Chondrocyte (in vitro differentiated cells): ENCODE results near the gene FRMD1. TPM values are rescaled to one million over a fixed set of nuclear protein-coding genes. Genes with fewer than 3 reads are reported as not detected.

ENCODE experiments used
- DNase-seq: peaks from one replicate; pipeline ENCODE4 v3.0.0; 2021; ENCODE audit warnings: mixed read lengths, low spot score
- H3K27ac Mint-ChIP-seq: one replicate; pipeline ENCODE4 v1.8.0; 2021; ENCODE audit warnings: mild to moderate bottlenecking, moderate library complexity, mixed read lengths; ENCODE audit not compliant: unreplicated experiment
- H3K27me3 Mint-ChIP-seq: 2 replicates; pipeline ENCODE4 v1.8.0; 2021; ENCODE audit warnings: low read depth, mixed read lengths
- H3K36me3 Mint-ChIP-seq: 2 replicates; pipeline ENCODE4 v1.8.0; 2021; ENCODE audit warnings: low read depth, mixed read lengths
- H3K4me1 Mint-ChIP-seq: 2 replicates; pipeline ENCODE4 v1.8.0; 2021; ENCODE audit warnings: low read depth, mild to moderate bottlenecking, mixed read lengths
- H3K4me3 Mint-ChIP-seq: one replicate; pipeline ENCODE4 v1.8.0; 2021; ENCODE audit warnings: mild to moderate bottlenecking, moderate library complexity, mixed read lengths; ENCODE audit not compliant: unreplicated experiment
- H3K9me3 Mint-ChIP-seq: 2 replicates; pipeline ENCODE4 v1.8.0; 2021; ENCODE audit warnings: low read depth, mixed read lengths
- CTCF ChIP-seq: fragments of 200-600 bp; sonication (generic); IDR thresholded peaks from 2 replicates; pipeline ENCODE4 v1.5.0; 2021; ENCODE audit warnings: antibody characterized with exemption, mild to moderate bottlenecking, moderate library complexity
- total RNA-seq: library from RNA; stranded (reverse); gene quantifications from 3 replicates; pipeline ENCODE4 v1.2.1, GENCODE V29; 2021

FRMD1 gene
- total RNA-seq, 1 donor from 2014 or later = 0.20 TPM

GRCh38 chr6:168097621-168098430 is 18.8 kb upstream of the FRMD1 start:
- Mint-ChIP-seq H3K27ac (no peak overlapping the region), H3K4me3 (no peak overlapping the region), H3K27me3 (peaks cover 5% of the 10 kb centered on the region), H3K9me3 (no peaks in the 10 kb centered on the region), H3K4me1 (no peaks in the 10 kb centered on the region), H3K36me3 (no peaks in the 10 kb centered on the region)
- DNase-seq = no peak
- no peak for TF ChIP-seq CTCF

GRCh38 chr6:168097221-168097620 is 18.2 kb upstream of the FRMD1 start:
- Mint-ChIP-seq H3K27me3 (peaks cover 2% of the 10 kb centered on the region), H3K4me1 (no peaks in the 10 kb centered on the region), H3K27ac (no peak overlapping the region), H3K4me3 (no peak overlapping the region), H3K9me3 (peaks cover 1% of the 10 kb centered on the region), H3K36me3 (no peaks in the 10 kb centered on the region)
- peak; percentile 79 for DNase-seq
- no peak for TF ChIP-seq CTCF

GRCh38 chr6:168096271-168096764 is 17.3 kb upstream of the FRMD1 start:
- peak; percentile 77 for DNase-seq
- no peak for TF ChIP-seq CTCF

GRCh38 chr6:168095716-168096250 is 16.8 kb upstream of the FRMD1 start:
- H3K27me3 Mint-ChIP-seq = no peaks in the 10 kb centered on the region
- H3K4me1 Mint-ChIP-seq = no peaks in the 10 kb centered on the region
- DNase-seq = peak; percentile 38
- no peak overlapping the region for H3K27ac Mint-ChIP-seq
- no peak overlapping the region for H3K4me3 Mint-ChIP-seq
- peaks cover 2% of the 10 kb centered on the region for H3K9me3 Mint-ChIP-seq
- no peaks in the 10 kb centered on the region for H3K36me3 Mint-ChIP-seq
- TF ChIP-seq CTCF = no peak

More at GRCh38 chr6:168096271-168096764, 17.3 kb upstream of the FRMD1 start:
- H3K4me3 Mint-ChIP-seq = no peak overlapping the region
- H3K9me3 Mint-ChIP-seq = peaks cover 2% of the 10 kb centered on the region
- no peaks in the 10 kb centered on the region for H3K27me3 Mint-ChIP-seq
- H3K4me1 Mint-ChIP-seq = no peaks in the 10 kb centered on the region
- no peaks in the 10 kb centered on the region for H3K36me3 Mint-ChIP-seq
- H3K27ac Mint-ChIP-seq = no peak overlapping the region

GRCh38 chr6:168095171-168095691 is 16.2 kb upstream of the FRMD1 start:
- H3K27ac Mint-ChIP-seq = no peak overlapping the region
- H3K27me3 Mint-ChIP-seq = peaks cover 2% of the 10 kb centered on the region
- H3K4me3 Mint-ChIP-seq = no peak overlapping the region
- DNase-seq = peak; percentile 82
- H3K9me3 Mint-ChIP-seq = peaks cover 2% of the 10 kb centered on the region
- TF ChIP-seq CTCF = no peak
- no peaks in the 10 kb centered on the region for H3K4me1 Mint-ChIP-seq
- H3K36me3 Mint-ChIP-seq = no peaks in the 10 kb centered on the region
